OCI-M2 (cell line): ENCODE measurements around the gene TIMM50.
"Not testable (repeated sequence)": the region's sequence is repeated elsewhere in the genome, so short reads cannot be mapped to it uniquely, and the experiment has no call there.

Experiments
- DNase-seq: peaks from one replicate; lab custom pipeline; 2025; ENCODE audit not compliant: unreplicated experiment; lab: John Stamatoyannopoulos, UW

TIMM50 gene

GRCh38 chr19:39469036-39469435 is 11.6 kb upstream of the TIMM50 start:
- no peak for DNase-seq

DNA sequence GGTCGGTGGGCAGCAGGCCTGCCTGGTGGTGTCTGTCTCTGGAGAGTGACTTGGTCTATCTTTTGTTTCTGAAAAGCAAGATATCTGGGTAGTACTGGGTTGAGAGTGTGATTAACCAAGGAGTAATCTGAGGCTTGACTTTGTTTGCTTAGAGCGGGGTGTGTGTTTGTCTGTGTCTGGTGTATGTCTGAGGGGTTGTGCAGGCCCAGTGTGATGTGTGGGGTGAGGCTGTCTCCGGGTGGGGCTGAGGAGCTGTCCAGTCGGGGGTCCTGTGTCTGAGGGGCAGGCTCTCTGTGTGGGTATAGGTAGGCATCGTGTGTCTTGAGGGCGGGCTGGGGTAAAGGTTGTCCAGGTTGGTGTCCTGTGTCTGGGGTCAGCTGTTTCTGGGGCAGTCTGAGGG is 11.1 kb upstream of the TIMM50 start:
- no peak for DNase-seq

- no peak for DNase-seq
Observed at GRCh38 chr19:39470724-39471339, 9.8 kb upstream of the TIMM50 start.

DNA sequence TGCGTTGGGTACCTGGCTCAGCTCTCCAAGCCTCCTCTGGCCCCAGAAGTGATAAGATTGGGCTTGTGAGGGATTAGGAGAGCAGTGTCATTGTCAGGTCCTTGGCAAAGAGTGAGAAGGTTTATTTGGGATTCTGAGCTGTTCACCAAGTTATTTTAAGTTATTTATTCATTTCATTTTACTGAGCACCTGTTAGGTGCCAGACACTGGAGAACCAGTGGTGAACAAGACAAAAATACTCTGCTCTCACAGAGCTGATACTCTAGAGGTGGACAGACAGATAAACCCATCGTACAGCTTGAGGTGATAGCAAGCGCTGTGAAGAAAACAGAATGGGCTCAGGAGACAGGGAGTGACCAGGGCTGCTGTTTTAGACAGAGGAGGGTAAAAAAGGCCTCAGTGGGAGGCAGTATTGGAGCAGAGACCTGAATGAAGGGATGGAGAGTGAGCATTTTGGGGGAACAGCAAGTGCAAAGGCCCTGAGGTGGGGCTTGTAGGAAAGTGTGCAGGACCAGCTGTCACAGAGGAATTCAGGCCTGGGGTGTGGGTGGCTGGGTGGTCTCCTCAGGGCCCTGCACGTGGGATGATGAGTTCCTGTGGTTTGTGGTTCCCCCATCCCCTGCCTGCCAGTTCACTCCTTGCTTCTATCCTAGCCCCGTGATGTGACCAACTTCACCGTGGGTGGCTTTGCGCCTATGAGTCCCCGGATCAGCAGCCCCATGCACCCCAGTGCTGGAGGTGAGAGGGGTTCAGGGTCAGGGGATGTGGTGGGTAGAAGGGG is 8.7 kb upstream of the TIMM50 start:
- no peak for DNase-seq

DNA sequence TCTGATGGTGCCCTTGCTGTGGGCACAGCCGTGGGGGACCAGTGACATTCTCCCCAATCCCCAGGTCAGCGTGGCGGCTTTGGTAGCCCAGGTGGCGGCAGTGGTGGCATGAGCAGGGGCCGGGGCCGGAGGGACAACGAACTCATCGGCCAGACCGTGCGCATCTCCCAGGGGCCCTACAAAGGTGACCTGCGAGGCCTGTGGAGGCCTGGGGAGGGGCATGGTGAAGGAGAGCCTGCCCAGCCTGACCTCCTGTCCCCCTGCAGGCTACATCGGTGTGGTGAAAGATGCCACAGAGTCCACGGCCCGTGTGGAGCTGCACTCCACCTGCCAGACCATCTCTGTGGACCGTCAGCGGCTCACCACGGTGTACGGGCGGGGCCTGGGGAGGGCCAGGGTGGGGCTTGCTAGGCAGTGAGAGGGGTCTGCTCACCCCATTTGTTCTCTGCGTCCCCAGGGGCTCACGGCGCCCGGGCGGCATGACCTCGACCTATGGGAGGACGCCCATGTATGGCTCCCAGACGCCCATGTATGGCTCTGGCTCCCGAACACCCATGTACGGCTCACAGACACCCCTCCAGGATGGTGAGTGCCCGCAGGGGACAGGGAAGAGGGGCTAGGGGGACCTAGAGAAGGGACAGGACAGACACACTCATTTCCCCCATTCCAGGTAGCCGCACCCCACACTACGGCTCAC is 7.7 kb upstream of the TIMM50 start:
- DNase-seq = no peak

GRCh38 chr19:39473443-39473960 is 7.1 kb upstream of the TIMM50 start:
- no peak for DNase-seq

DNA sequence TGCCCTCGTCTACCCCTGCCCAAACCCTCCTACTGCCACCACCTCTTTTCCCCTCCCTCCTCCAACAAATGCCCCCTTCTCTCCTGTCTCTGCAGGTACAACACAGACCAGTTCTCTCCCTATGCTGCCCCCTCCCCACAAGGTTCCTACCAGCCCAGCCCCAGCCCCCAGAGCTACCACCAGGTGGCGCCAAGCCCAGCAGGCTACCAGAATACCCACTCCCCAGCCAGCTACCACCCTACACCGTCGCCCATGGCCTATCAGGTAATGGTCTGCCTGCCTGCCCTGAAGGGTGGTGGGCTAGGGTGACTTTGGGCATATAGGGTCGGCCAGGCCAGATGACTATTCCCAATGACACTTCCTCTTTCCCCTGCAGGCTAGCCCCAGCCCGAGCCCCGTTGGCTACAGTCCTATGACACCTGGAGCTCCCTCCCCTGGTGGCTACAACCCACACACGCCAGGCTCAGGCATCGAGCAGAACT is 6.5 kb upstream of the TIMM50 start:
- DNase-seq = peak; percentile 38

DNA sequence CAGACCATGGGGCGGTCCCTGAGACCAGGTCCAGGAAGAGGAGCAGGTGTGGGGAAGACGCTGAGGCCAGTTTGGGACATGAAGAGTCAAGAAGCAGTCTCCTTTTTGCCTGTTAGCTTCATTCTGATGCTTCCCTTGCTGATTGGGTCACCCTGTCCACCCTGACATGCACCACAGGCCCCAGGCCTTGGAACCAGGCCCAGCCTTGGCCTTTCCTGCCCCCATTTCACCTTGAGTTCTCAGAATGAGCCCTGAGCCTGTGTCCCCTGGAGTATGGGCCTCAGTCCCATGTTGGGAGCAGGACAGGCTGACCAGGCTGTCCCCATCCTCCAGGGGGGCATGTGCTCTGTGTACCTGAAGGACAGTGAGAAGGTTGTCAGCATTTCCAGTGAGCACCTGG is 4.9 kb upstream of the TIMM50 start:
- DNase-seq = no peak

GRCh38 chr19:39479319-39479801 is 1.3 kb upstream of the TIMM50 start:
- DNase-seq = not testable (repeated sequence)

GRCh38 chr19:39479916-39480315 is 722 bp upstream of the TIMM50 start:
- peak; percentile 94 for DNase-seq

DNA sequence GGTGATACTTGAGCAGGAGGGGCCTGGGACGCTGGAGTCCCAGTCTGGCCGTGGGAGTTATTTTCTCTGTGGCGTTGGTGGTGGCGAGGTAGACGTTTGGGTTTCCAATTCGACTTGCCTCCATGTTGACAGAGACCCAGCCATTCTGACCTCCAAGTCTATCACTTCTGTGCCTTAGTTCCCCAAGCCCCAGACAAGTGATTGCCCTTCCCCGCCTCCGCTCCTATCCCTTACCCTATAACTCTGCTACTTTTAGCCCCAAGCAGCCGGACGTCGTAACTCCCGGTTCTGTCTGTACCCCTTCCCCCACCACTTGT is 549 bp downstream of the TIMM50 start:
- DNase-seq = no peak

GRCh38 chr19:39481676-39482075 is 1.0 kb downstream of the TIMM50 start:
- DNase-seq = no peak

- no peak for DNase-seq
Observed at GRCh38 chr19:39483141-39483540, 2.5 kb downstream of the TIMM50 start.

GRCh38 chr19:39489756-39490155 is 9.1 kb downstream of the TIMM50 start:
- no peak for DNase-seq

GRCh38 chr19:39492225-39492624 is 11.6 kb downstream of the TIMM50 start:
- DNase-seq = no peak

DNA sequence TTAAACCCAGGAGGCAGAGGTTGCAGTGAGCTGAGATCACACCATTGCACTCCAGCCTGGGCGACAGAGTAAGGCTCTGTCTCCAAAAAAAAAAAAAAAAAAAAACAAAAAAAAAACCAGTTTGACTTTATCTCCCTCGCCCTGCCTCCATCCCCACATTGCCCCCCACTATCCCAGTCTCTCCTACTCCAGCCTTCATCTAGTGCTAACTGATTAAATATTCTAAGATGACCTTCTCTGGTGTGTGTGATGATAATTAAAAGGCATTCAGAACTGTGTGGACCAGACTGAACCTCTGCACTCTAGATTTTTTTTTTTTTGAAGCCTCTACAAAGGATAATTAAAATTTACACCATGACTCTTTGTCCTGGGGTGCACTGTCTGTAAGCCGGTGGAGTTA is 12.2 kb downstream of the TIMM50 start:
- no peak for DNase-seq

GRCh38 chr19:39494661-39495060 is 14.0 kb downstream of the TIMM50 start:
- no peak for DNase-seq

DNA sequence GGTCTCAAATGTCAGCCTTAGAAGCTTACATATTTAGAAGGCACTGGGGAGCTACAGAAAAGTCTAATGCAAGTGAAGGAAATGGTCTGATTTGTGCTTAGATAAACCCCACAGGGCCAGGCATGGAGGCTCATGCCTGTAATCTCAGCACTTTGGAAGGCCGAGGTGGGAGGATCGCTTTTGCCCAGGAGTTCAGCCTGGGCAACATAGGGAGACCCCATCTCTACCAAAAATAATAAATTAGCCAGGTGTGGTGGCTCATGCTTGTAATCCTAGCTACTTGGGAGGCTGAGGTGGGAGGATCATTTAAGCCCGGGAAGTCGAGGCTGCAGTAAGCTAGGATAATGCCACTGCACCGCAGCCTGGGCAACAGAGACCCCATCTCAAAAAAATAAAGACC is 15.4 kb downstream of the TIMM50 start:
- DNase-seq = no peak

GRCh38 chr19:39497701-39497995 is 17.0 kb downstream of the TIMM50 start:
- no peak for DNase-seq

DNA sequence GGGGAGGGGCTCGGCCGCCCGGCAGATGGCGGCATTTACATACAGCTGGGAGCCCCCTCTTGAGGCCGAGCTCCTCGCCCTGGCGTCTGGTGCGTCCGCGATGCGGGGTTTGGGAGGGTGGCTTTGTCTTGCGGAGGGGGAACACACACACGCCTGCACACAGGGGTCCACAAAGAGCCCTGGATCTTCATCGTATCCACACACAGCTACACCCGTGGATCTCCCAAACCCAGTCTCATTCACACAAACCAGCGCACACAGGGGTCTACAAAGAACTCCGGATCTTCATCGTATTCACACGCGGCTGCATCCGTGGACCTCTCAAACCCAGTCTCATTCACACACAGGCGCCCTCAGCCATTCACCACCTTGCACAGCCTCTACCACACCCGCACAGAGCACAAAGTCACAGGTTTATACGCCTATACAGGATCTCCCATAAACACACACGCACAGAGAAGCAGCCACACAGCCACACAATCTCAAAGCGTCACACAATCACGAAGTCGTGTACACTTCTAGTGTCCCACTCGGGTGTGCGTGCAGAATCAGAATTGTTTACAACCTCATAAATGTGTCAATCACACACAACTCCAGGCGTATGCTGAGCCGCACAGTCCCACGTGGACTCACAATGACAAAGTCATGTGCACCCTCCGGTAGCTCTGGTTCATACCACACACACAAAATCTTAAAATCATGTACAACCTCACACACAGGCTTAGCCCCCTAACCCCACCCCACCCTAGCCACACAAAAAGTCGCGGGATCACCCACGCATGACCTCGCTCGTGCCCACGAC is 17.6 kb downstream of the TIMM50 start:
- DNase-seq = peak; percentile 69
